Activated CD4-positive, alpha-beta T cell treated with anti-CD3 and anti-CD28 coated beads, Interleukin-2, amount 50 U/mL, for 16 hours (primary cell): ENCODE data around the gene HIVEP3.
A peak's percentile ranks its signal among the peaks of the same experiment; 100 is the strongest.

Source experiments
- DNase-seq: peaks from one replicate; pipeline ENCODE4 v3.0.0-alpha.2; 2020

HIVEP3 gene

DNA sequence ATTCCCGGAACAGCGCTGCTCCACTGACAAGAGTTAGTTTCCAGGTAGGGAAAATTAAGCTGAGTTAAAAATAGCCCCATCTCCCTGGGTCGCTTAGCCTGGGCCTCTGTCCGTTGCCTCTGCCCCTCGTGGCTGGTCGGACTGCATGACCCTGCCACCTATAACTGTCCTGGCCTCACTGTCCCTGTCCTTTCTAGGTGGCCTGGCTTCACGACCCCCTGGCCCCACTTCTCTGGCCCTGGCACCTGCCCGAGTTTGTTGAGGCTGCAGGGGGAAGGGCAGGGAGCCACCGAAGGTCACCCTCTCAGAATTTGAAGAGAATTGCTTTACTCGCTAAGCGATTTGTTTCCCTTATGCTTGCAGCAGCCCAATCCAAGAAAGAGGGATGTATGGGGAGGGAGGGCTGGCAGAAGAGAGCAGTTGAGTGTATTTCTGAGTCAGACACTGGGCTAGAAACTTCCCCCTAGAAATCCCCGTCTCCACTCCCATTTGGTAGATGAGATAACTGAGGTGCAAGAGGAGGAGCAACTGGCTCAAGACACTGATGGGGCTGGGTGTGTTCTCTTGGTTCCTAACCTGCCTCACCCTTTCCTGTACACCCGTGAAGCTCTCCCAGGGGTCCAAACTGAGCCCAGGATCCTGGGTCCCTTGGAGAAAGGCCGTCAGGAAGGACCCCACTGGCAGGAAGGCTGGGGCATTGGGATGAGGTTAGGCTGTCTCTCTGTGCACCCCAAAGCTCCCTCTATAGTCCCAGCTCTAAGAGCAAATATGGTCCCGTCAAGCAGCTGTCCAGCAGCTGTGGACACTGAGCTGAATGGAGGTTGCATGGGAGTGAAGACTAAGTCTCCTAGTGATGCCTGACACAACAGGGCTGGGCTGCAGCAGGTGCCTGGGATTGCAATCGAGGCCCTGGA is 431.3 kb downstream of the HIVEP3 start:
- DNase-seq, result peak; percentile 61

DNA sequence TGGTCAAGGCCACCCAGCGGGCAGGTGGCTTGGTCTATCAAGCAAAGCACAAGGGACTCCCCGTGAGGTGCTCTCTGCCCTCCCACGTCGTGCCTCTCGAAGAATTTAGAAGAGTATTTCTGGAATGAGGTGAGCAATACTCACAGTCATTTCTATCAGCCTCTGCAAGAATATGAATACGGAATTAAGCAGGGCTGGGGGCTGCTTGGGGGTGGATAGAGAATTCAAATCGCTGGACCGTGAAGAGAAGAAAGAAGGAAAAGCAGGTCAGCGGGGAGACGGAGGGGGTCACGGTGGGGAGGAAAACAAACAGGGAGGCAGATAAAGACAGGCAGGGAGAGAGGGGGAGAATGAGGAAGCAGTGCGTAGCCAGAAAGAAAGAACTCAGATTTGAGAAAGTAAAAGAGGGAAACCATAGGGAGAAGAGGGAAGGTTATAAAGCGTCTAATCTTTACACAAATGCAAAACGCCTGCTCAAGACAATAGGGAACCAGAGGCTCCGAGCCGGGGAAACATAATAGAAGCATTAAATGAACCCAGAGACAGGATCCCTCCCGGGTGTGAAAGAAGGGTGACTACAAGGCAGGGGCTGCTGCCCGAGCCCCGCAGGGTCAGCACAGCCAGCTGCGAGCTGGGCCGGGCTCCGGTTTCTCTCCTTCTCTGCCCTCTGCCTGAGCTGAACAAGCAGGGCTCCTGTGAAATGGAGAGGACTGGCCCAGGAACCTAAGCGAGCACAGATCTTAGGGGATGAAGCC is 432.2 kb downstream of the HIVEP3 start:
- DNase-seq, result no peak

- no peak for DNase-seq
These were observed 432.7 kb downstream of the HIVEP3 start for GRCh38 chr1:41486053-41486370.

- DNase-seq, result no peak
These were observed 433.1 kb downstream of the HIVEP3 start for GRCh38 chr1:41485605-41486004.

- no peak for DNase-seq
These were observed 434.1 kb downstream of the HIVEP3 start, which contains the start of gene EDN2 for GRCh38 chr1:41484402-41485241. EDN2 (minus strand) TSS chr1:41484683; CDS start chr1:41484601, 82 bp downstream.

GRCh38 chr1:41483960-41484401 is 434.7 kb downstream of the HIVEP3 start:
- DNase-seq, result no peak

GRCh38 chr1:41483001-41483850 is 435.5 kb downstream of the HIVEP3 start:
- no peak for DNase-seq

- DNase-seq, result no peak
These were observed 436.5 kb downstream of the HIVEP3 start for GRCh38 chr1:41482001-41482765.

DNA sequence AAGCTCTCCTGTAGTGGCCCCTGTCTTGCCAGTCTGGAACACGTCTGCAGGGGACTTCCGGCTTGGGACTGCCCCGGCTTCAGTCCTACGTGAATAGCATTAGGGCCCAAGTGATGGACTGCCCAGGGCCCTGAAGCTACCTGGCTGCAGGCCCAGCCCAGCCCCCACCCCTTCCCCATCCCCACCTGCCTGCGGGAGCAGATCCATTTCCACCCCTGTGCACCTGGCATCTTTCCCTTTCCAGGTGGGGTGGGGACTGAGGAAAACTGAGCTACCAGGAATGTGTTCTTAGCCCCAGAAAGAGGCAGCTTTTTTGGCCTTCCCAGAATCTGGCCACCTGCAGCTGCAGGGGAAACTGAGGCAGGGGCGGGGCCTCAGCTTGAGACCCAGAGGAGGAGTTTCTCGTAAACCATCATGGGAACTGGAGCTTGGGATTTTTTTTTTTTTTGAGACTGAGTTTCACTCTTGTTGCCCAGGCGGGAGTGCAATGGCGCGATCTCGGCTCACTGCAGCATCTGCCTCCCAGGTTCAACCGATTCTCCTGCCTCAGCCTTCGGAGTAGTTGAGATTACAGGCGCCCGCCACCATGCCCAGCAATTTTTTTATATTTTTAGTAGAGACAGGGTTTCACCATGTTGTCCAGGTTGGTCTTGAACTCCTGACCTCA is 437.5 kb downstream of the HIVEP3 start:
- no peak for DNase-seq

DNA sequence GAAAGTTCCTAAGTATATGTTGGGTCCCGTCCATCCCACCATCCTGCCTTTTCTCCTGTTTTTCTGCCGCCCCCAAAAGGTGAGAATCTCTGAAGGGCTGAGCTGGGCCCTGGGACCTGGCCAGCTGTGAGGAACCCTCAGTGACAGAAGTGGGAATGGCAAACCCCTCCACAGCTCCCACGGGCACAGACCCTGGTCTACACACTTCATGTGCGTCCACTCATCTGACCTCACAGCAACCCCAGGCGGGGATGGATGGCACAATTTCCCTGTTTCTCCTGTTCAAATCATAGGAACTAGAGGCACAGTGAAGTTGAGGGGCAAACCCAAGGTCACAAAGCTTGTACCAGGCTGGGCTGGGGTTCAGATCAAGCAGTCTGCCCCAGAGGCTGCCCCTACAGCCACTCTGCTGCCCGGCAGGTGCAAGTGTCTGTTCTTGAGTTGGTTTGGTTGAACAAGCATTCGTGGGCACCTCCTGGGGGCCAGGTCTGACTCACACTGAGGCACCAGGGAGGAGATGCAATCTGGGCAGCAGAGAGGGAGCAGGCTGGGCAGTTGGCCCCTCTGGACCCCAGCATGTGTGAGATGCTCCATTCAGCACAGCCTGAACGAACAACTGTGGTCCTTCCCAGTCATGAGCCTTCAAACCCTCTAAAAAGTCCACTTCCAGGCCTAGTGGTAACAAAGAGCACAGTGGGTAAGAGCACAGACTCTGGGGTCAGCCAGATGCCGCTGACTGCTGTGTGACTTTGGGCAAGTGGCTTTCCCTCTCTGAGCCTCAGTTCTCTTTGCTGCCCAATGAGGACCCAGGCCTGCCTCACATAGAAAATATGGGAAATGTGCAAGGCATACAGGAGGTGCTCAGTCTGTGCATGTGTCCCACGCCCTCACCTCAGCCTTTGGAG is 438.3 kb downstream of the HIVEP3 start:
- DNase-seq, result no peak

- no peak for DNase-seq
These were observed 438.9 kb downstream of the HIVEP3 start for GRCh38 chr1:41479808-41480160.

DNA sequence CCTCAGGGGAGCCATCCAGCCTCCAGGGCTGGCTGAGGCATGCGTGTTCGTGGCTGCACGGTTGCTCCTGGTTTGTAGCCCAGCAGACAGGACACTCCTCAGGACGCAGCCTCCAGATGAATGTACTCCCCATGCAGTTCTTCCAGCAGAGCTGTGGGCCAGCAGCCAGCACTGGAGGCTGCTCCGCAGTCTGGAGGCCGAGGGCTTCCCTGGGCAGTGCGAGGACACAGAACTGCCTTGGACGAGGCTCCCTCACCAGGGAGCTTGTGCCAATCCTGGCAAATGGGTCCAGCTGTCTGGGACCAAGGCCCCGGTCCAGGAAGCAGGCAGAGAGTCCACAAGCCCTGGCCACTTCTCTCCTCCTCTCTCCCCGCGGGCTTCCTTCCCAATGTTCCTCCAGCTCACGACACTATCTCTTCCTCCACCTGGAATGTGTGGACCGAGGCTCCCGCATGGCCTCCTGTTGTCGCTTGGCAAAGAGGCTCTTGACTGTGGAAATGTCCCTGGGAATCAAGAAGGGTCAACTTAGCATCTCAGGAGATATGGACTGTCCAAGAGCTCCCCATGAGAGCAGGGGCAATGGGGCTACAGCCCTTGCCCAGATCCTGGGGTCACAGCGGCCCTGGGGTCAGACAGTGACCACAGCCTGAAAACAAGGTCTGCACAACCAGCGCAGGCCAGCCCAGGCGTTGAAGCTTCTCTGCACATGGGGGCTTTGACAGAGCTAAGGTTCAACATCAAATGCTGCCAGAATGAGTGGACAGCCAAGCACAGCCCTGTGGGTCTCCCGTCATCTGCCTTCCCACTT is 439.5 kb downstream of the HIVEP3 start:
- DNase-seq, result no peak

- no peak for DNase-seq
These were observed 440.5 kb downstream of the HIVEP3 start for GRCh38 chr1:41478118-41478748.

DNA sequence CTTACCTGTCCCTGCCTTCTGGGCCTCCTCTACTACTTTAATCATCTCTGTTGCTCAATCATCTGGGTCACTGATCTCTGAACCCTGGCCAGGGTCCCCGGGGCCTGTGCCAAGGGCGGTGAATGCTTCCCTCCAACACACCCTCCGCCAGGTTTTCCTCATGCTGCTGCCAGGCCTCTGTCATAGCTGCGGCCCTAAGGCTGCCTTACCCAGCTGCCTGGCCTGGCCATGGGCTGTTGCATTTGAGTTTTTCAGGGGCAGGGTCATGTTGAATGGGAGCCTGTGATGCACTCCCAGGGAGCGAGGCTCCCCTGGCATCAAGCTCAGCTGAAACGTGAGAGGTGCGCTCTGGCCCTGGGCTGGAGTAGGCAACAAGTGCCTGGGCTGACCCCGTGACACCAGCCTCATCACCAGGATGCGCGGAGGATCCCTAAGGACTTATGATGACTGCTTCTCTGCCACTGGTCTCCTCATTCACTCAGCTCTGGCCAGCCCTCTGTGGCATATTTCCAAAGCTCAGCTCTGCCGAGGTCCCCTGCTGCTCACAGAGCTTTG is 441.8 kb downstream of the HIVEP3 start:
- no peak for DNase-seq

DNA sequence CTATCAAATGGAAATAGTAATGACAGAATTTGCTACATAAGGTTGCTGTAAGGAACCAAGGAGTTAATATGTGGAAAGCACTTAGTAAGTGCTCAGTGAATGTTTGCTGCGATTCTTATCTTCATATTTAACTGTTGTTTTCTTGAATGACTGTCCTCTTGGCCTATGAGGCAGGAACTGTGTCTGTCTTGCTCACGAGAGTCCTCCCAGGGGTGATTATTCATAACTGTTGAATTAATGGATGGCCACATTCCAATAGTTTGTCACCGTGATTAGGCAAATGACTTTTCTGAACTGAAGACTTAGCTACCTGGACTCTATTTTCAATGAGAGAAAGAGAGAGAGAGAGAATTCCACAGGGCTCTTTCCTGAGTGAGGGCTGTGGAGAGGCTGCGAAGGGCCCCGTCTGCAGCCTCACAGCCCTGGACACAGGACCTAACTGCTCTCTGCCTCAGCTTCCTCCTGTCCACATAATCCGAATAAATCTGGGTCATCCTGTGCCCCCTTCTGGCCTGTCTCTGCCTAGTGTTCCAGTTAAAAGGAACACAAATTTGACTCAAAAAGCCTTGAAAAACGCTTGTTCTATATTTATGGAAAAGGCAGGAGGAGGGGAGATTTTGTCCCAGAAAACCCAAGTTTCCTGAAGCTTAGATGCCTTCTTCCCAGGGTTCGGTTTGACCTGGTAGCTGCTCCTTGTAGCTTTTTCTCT is 442.7 kb downstream of the HIVEP3 start:
- DNase-seq, result no peak

GRCh38 chr1:41475346-41475745 is 443.4 kb downstream of the HIVEP3 start:
- no peak for DNase-seq
